Astrocyte (in vitro differentiated cells and primary cell): ENCODE data around the gene MLLT10.

Experiments used
- EZH2 ChIP-seq: IDR thresholded peaks from 2 replicates; pipeline ENCODE4 v1.6.1; 2012; ENCODE audit warnings: mild to moderate bottlenecking, low read length, inconsistent platforms; ENCODE audit not compliant: insufficient read depth
- TF ChIP-seq, protein P1 (sequence below): IDR thresholded peaks from 2 replicates; pipeline ENCODE4 v1.5.1; 2011; ENCODE audit warnings: low read depth, mild to moderate bottlenecking, inconsistent platforms, low read length, moderate library complexity; ENCODE audit not compliant: insufficient read depth

- TF ChIP-seq, protein P1, sequence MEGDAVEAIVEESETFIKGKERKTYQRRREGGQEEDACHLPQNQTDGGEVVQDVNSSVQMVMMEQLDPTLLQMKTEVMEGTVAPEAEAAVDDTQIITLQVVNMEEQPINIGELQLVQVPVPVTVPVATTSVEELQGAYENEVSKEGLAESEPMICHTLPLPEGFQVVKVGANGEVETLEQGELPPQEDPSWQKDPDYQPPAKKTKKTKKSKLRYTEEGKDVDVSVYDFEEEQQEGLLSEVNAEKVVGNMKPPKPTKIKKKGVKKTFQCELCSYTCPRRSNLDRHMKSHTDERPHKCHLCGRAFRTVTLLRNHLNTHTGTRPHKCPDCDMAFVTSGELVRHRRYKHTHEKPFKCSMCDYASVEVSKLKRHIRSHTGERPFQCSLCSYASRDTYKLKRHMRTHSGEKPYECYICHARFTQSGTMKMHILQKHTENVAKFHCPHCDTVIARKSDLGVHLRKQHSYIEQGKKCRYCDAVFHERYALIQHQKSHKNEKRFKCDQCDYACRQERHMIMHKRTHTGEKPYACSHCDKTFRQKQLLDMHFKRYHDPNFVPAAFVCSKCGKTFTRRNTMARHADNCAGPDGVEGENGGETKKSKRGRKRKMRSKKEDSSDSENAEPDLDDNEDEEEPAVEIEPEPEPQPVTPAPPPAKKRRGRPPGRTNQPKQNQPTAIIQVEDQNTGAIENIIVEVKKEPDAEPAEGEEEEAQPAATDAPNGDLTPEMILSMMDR, result no peak
- no peak for TF ChIP-seq EZH2
These were observed 38.5 kb downstream of the MLLT10 start for GRCh38 chr10:21572578-21572977.
